Adrenal gland (tissue), 12 donors: ENCODE results near the gene ABCB7. TPM values are rescaled to one million over a fixed set of nuclear protein-coding genes. Genes with fewer than 3 reads are reported as not detected.

Experiments
- DNase-seq, 7 donors: peaks; one replicate each; pipeline ENCODE4 v3.0.0-alpha.2; 2019 to 2020
- H3K27ac ChIP-seq, 5 donors: fragments of 200-600 bp; sonication (generic) in 4 of 5; 1 replicate in 3 of 5; 2 replicates in 2 of 5; pipeline versions ENCODE4 v1.5.1 to v1.8.0; 2016 to 2020; ENCODE audit warnings: mild to moderate bottlenecking in 1 of 5
- H3K27me3 ChIP-seq: fragments of 200-600 bp; 2 replicates; pipeline ENCODE4 v1.8.0; 2021
- H3K36me3 ChIP-seq, 2 donors: fragments of 200-600 bp; replicated peaks in 1 of 2; 1 replicate in 1 of 2; 2 replicates in 1 of 2; pipeline versions ENCODE4 v1.5.1 to v1.8.0; 2018 to 2022
- H3K4me1 ChIP-seq, 2 donors: fragments of 200-600 bp; replicated peaks in 1 of 2; 1 replicate in 1 of 2; 2 replicates in 1 of 2; pipeline versions ENCODE4 v1.5.1 to v1.8.0; 2018 to 2021
- H3K4me3 ChIP-seq, 4 donors: fragments of 200-600 bp; sonication (generic) in 3 of 4; one replicate each; pipeline ENCODE4 v1.5.1; 2016 to 2018
- H3K9me3 ChIP-seq, 3 donors: fragments of 200-600 bp; sonication (generic) in 1 of 3; replicated peaks in 1 of 3; 1 replicate in 2 of 3; 2 replicates in 1 of 3; pipeline versions ENCODE4 v1.5.1 to v1.8.0; 2016 to 2021
- POLR2A ChIP-seq, 2 donors: fragments of 450-650 bp; IDR thresholded peaks; one replicate each; pipeline ENCODE4 v1.6.1; 2017; ENCODE audit warnings: antibody characterized with exemption in 2 of 2, mild to moderate bottlenecking in 2 of 2, moderate library complexity in 1 of 2
- WGBS, 4 donors: extraction: QIAGEN DNeasy Blood & Tissue Kit in 2 of 4; methylation state at CpG; one replicate each; pipeline versions ENCODE4 v1.1.5 to v1.1.7; 2013 to 2017; 5-methylcytosine and 5-hydroxymethylcytosine counted together
- intact Hi-C, 2 donors: fragments of 100-400 bp; cut with DNase I; formaldehyde crosslinking; loops; one replicate each; pipeline versions ENCODE4 v1.14.1 to v1.15.0; 2022 to 2023
- polyA plus RNA-seq, 3 donors: library from polyadenylated mRNA; stranded (reverse); fragments of 200-250 nt in 2 of 3; fragments of 350-450 nt in 1 of 3; fragmentation: Illumina TruSeq in 1 of 3; extraction: RNeasy Lipid Tissue Mini Kit (QIAGEN cat#74804) in 1 of 3; gene quantifications; one replicate each; pipeline ENCODE4 v1.2.3, GENCODE V29; 2013 to 2014
- small RNA-seq, 2 donors: library from RNA; depleted of rRNA; stranded (forward); fragments of <200 nt; gene quantifications; one replicate each; pipeline ENCODE3, GENCODE V24; 2016
- total RNA-seq, 9 donors: library from RNA; depleted of rRNA in 4 of 9; stranded (reverse); fragments of >200 nt in 4 of 9; fragments of 120-200 nt in 1 of 9; fragmentation: NEBNext Ultra II Directional in 1 of 9; extraction: Animal tissue kit (Norgen Biotek cat#: 25700) in 1 of 9; gene quantifications; one replicate each; pipeline versions ENCODE4 v1.1.0 to v1.2.4, GENCODE V29; 2013 to 2023
- TF ChIP-seq, protein P1 (sequence below), 6 experiments: fragments of 450-650 bp in 4 of 6; fragments of 200-600 bp in 2 of 6; sonication (generic) in 1 of 6; IDR thresholded peaks; 1 replicate in 5 of 6; 2 replicates in 1 of 6; pipeline versions ENCODE4 v1.5.1 to v1.8.0; 2016 to 2021; ENCODE audit warnings: antibody characterized with exemption in 6 of 6, mild to moderate bottlenecking in 2 of 6, moderate library complexity in 1 of 6
- donor health status: healthy with polysubstance abuse.
- donor health status: Bipolar disorder and iron deficiency.
- donor health status: DM: yes; HTN: yes; CAD: no.
- donor health status: DM: no; HTN: no; CAD: no.
- donor health status: DM: no; HTN: no; CAD: no.
- donor health status: DM: yes; HTN: yes; CAD: no.

Gene ABCB7
- total and polyA plus RNA-seq, 12 donors: 7.2 to 75.3 (median 31.4) TPM

DNA sequence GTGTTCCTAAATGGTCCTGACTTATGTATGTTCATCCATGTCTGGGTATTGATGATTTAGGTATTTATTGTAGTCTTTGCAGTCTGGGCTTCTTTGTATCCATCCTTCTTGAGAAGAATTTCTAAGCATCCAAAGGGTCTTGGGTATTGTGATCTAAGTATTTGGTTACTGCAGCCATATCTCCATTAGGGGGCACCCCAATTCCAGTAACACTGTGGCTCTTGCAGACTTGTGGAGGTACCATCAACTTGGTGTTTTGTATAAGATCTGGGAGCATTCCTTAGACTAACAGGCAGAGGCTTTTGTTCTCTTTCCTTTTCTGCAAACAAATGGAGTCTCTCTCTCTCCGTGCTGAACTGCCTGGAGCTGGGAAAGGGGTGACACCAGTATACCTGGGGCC is 117.2 kb downstream of the ABCB7 start:
- TF ChIP-seq POLR2A (IDR thresholded peaks at IDR 0.05): no peak
- TF ChIP-seq, protein P1, sequence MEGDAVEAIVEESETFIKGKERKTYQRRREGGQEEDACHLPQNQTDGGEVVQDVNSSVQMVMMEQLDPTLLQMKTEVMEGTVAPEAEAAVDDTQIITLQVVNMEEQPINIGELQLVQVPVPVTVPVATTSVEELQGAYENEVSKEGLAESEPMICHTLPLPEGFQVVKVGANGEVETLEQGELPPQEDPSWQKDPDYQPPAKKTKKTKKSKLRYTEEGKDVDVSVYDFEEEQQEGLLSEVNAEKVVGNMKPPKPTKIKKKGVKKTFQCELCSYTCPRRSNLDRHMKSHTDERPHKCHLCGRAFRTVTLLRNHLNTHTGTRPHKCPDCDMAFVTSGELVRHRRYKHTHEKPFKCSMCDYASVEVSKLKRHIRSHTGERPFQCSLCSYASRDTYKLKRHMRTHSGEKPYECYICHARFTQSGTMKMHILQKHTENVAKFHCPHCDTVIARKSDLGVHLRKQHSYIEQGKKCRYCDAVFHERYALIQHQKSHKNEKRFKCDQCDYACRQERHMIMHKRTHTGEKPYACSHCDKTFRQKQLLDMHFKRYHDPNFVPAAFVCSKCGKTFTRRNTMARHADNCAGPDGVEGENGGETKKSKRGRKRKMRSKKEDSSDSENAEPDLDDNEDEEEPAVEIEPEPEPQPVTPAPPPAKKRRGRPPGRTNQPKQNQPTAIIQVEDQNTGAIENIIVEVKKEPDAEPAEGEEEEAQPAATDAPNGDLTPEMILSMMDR (IDR thresholded peaks at IDR 0.05): peak in 1 of 6 experiments; percentile 23
- intact Hi-C loops: no loop called here
- peaks cover 6% of the 10 kb centered on the region for H3K27me3 ChIP-seq
- H3K27ac ChIP-seq: no peak overlapping the region
- 10 to 58% (median 39%) methylated on average over 1 of the region's 1 CpG for WGBS, 4 donors
- H3K4me1 ChIP-seq: no peaks in the 10 kb centered on the region
- peak in 1 of 7 donors; percentile 8 for DNase-seq
- no peaks in the 10 kb centered on the region for H3K36me3 ChIP-seq
- H3K4me3 ChIP-seq: no peak overlapping the region
- H3K9me3 ChIP-seq: no peaks in the 10 kb centered on the region

Small RNAs within 50 kb of the gene (small RNA-seq; reads per million reads assigned to genes)
- gene BUD31P2: 0 reads per million in 2 donors
- 0 reads per million in 2 donors for gene RNU6-562P

Other genes starting within 250 kb of the ABCB7 start
- gene NEXMIF, start 230.8 kb downstream of the ABCB7 start, total RNA-seq: 1 to 10 TPM in 8 of 9 donors, under 1 TPM in 1; 0.68 to 3.2 (median 1.8) TPM
- gene NEXMIF, start 230.8 kb downstream of the ABCB7 start, polyA plus RNA-seq: 1 to 10 TPM in 1 of 3 donors, under 1 TPM in 2; 0.10 to 2.5 (median 0.32) TPM
- gene UPRT, start 117.8 kb upstream of the ABCB7 start, total RNA-seq: 10 to 100 TPM; 11.6 to 22.6 (median 19.3) TPM
- gene UPRT, start 117.8 kb upstream of the ABCB7 start, polyA plus RNA-seq: 10 to 100 TPM; 10.3 to 27.5 (median 10.5) TPM